Naive thymus-derived CD4-positive, alpha-beta T cell (primary cell): ENCODE results near the gene DPP8. TPM values are rescaled to one million over a fixed set of nuclear protein-coding genes. Genes with fewer than 3 reads are reported as not detected.
"Not testable (repeated sequence)": the region's sequence is repeated elsewhere in the genome, so short reads cannot be mapped to it uniquely, and the experiment has no call there.

Source experiments
- ATAC-seq: fragments of 150-1000 bp; cut with Tn5 transposase; 2 replicates; pipeline ENCODE4 v1.10.0; 2021; ENCODE audit warnings: mild to moderate bottlenecking, moderate library complexity
- CTCF ChIA-PET: fragments of 350-600 bp; sonication (Branson Sonifier 250); formaldehyde crosslinking; loops from one replicate; lab custom pipeline; 2021; ENCODE audit warnings: antibody characterized with exemption; lab: Charles Lee
- POLR2A ChIA-PET: fragments of 350-600 bp; sonication (Branson Sonifier 250); formaldehyde crosslinking; loops from one replicate; lab custom pipeline; 2021; ENCODE audit warnings: antibody characterized with exemption, inconsistent platforms; lab: Charles Lee
- DNase-seq, 9 donors: peaks; one replicate each; pipeline versions ENCODE4 v3.0.0 to v3.0.0-alpha.2; 2020 to 2022; ENCODE audit warnings: mixed read lengths in 1 of 9
- H3K27ac ChIP-seq: one replicate; pipeline ENCODE4 v1.7.0; 2013; ENCODE audit warnings: mild to moderate bottlenecking, low read depth, low read length, moderate library complexity
- H3K27me3 ChIP-seq, 2 donors: one replicate each; pipeline ENCODE4 v1.7.0; 2013; ENCODE audit warnings: low read length in 2 of 2, mild to moderate bottlenecking in 2 of 2, moderate library complexity in 2 of 2; ENCODE audit not compliant: control insufficient read depth in 2 of 2, insufficient read depth in 2 of 2
- H3K36me3 ChIP-seq, 3 experiments: 1 replicate in 2 of 3; 2 replicates in 1 of 3; pipeline ENCODE4 v1.7.0; 2013; ENCODE audit warnings: low read length in 3 of 3, mild to moderate bottlenecking in 3 of 3, moderate library complexity in 1 of 3; ENCODE audit not compliant: insufficient read depth in 3 of 3, control insufficient read depth in 2 of 3
- H3K4me1 ChIP-seq, 2 donors: one replicate each; pipeline ENCODE4 v1.7.0; 2013; ENCODE audit warnings: low read length in 2 of 2, mild to moderate bottlenecking in 2 of 2, moderate library complexity in 1 of 2; ENCODE audit not compliant: control insufficient read depth in 2 of 2, insufficient read depth in 2 of 2
- H3K4me3 ChIP-seq: 2 replicates; pipeline ENCODE4 v1.7.0; 2013; ENCODE audit warnings: mild to moderate bottlenecking, low read length
- H3K9me3 ChIP-seq, 3 experiments: 1 replicate in 2 of 3; 2 replicates in 1 of 3; pipeline ENCODE4 v1.7.0; 2013; ENCODE audit warnings: low read length in 3 of 3; ENCODE audit not compliant: control insufficient read depth in 2 of 3
- H3K27ac Mint-ChIP-seq, 9 donors: one replicate each; pipeline ENCODE4 v1.8.0; 2020 to 2022; ENCODE audit warnings: mixed read lengths in 9 of 9, mild to moderate bottlenecking in 8 of 9, moderate library complexity in 5 of 9, inconsistent platforms in 2 of 9
- H3K27me3 Mint-ChIP-seq, 5 donors: one replicate each; pipeline ENCODE4 v1.8.0; 2021 to 2022; ENCODE audit warnings: mixed read lengths in 5 of 5, mild to moderate bottlenecking in 1 of 5
- H3K36me3 Mint-ChIP-seq, 5 donors: one replicate each; pipeline ENCODE4 v1.8.0; 2020 to 2022; ENCODE audit warnings: mixed read lengths in 5 of 5, mild to moderate bottlenecking in 3 of 5, inconsistent platforms in 1 of 5
- H3K4me1 Mint-ChIP-seq, 7 donors: one replicate each; pipeline ENCODE4 v1.8.0; 2020 to 2022; ENCODE audit warnings: mixed read lengths in 7 of 7, mild to moderate bottlenecking in 3 of 7, inconsistent platforms in 1 of 7
- H3K4me3 Mint-ChIP-seq, 10 donors: one replicate each; pipeline ENCODE4 v1.8.0; 2020 to 2022; ENCODE audit warnings: mild to moderate bottlenecking in 10 of 10, mixed read lengths in 10 of 10, moderate library complexity in 6 of 10, inconsistent platforms in 2 of 10
- H3K9me3 Mint-ChIP-seq, 11 donors: one replicate each; pipeline ENCODE4 v1.8.0; 2020 to 2022; ENCODE audit warnings: mixed read lengths in 11 of 11, mild to moderate bottlenecking in 4 of 11, inconsistent platforms in 1 of 11, moderate library complexity in 1 of 11
- intact Hi-C, 2 donors: fragments of 100-400 bp; cut with micrococcal nuclease; formaldehyde crosslinking; loops; one replicate each; pipeline ENCODE4 v1.15.1; 2023
- polyA plus RNA-seq, 2 donors: library from polyadenylated mRNA; unstranded; fragments of 300-500 nt; fragmentation: Illumina TruSeq; gene quantifications; one replicate each; pipeline ENCODE4 v1.2.3, GENCODE V29; 2021
- total RNA-seq, 6 experiments: library from RNA in 5 of 6; stranded (reverse) in 5 of 6; gene quantifications; 1 replicate in 5 of 6; 2 replicates in 1 of 6; pipeline ENCODE4 v1.2.3 and lab custom pipeline; 2021 to 2026

The DPP8 gene
- total and polyA plus RNA-seq, 7 experiments from 2014 or later = 38.4 to 54.6 (median 40.8) TPM

- ChIA-PET CTCF (interaction anchor here (0.7 kb wide), 1 partner anchor 207 kb away, joined by 3 read pairs; no protein-coding TSS in a partner anchor), POLR2A (no interaction called here)
- Histone ChIP-seq H3K4me3 (no peak overlapping the region), H3K27me3 (no peaks in the 10 kb centered on the region), H3K36me3 (peaks cover 0 to 86% (median 4%) of the 10 kb centered on the region in 3 experiments), H3K27ac (no peak overlapping the region), H3K4me1 (no peaks in the 10 kb centered on the region), H3K9me3 (no peaks in the 10 kb centered on the region)
- DNase-seq (no peak), ATAC-seq (no peak)
- Mint-ChIP-seq H3K9me3 (no peaks in the 10 kb centered on the region), H3K4me3 (no peak overlapping the region), H3K36me3 (peaks cover 5 to 29% (median 16%) of the 10 kb centered on the region in 5 donors), H3K27ac (peak overlapping the region in 2 of 9 donors; percentile 67 to 77), H3K27me3 (no peaks in the 10 kb centered on the region), H3K4me1 (peaks cover 0 to 4% (median 3%) of the 10 kb centered on the region in 7 donors)
- intact Hi-C loops = no loop called here
Measured at GRCh38 chr15:65476903-65477302, 40.6 kb downstream of the DPP8 start.

- no peaks in the 10 kb centered on the region for H3K27me3 ChIP-seq
- no peak overlapping the region for H3K4me3 Mint-ChIP-seq
- ATAC-seq (no peak), DNase-seq (no peak)
- H3K4me1 ChIP-seq = no peaks in the 10 kb centered on the region
- H3K27ac ChIP-seq = no peak overlapping the region
- intact Hi-C loops = no loop called here
- no peaks in the 10 kb centered on the region for H3K9me3 ChIP-seq
- peaks cover 0 to 80% (median 14%) of the 10 kb centered on the region in 3 experiments for H3K36me3 ChIP-seq
- no peaks in the 10 kb centered on the region for H3K27me3 Mint-ChIP-seq
- H3K36me3 Mint-ChIP-seq = peaks cover 6 to 39% (median 17%) of the 10 kb centered on the region in 5 donors
- no peak overlapping the region for H3K4me3 ChIP-seq
- CTCF ChIA-PET = no interaction called here
- H3K9me3 Mint-ChIP-seq = no peaks in the 10 kb centered on the region
- H3K4me1 Mint-ChIP-seq = peaks cover 0 to 3% (median 0%) of the 10 kb centered on the region in 7 donors
- POLR2A ChIA-PET = no interaction called here
- H3K27ac Mint-ChIP-seq = no peak overlapping the region
Measured at GRCh38 chr15:65470866-65471265, 46.6 kb downstream of the DPP8 start.

DNA sequence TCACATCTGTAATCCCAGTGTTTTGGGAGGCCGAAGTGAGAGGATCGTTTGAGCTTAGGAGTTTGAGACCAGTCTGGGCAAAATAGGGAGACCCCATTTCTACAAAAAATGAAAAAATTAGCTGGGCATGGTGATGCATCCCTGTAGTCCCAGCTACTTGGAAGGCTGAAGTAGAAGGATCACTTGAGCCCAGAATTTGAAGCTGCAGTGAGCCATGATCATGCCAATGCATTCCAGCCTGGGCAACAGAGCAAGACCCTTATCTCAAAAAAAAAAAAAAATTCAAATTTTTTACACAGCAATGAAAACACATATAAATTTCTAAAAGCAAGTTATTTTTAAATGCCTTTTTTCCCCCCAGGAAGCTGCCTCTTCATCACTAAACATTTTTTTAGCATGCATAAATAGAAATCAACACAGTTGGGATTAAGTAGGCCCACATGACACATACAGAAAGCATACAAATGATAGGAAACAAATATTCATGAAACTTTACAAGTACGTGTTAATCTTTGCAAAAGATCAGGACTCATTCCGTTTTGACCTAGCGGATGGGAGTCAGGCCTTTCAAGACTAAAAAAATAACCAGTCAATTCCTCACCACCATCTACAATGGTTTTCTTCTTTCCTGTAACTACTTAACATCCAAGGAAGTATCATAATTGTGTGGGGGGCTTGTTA lies 49.1 kb downstream of the DPP8 start:
- POLR2A ChIA-PET = no interaction called here
- Mint-ChIP-seq H3K4me3 (no peak overlapping the region), H3K9me3 (no peaks in the 10 kb centered on the region), H3K4me1 (peaks cover 0 to 3% (median 0%) of the 10 kb centered on the region in 7 donors), H3K27me3 (no peaks in the 10 kb centered on the region), H3K36me3 (peaks cover 6 to 42% (median 22%) of the 10 kb centered on the region in 5 donors), H3K27ac (no peak overlapping the region)
- Histone ChIP-seq H3K4me3 (no peak overlapping the region), H3K27ac (no peak overlapping the region), H3K36me3 (peaks cover 0 to 77% (median 17%) of the 10 kb centered on the region in 3 experiments), H3K9me3 (no peaks in the 10 kb centered on the region), H3K4me1 (no peaks in the 10 kb centered on the region), H3K27me3 (no peaks in the 10 kb centered on the region)
- CTCF ChIA-PET = no interaction called here
- ATAC-seq = no peak
- intact Hi-C loops = no loop called here
- no peak for DNase-seq

GRCh38 chr15:65466901-65467300 lies 50.6 kb downstream of the DPP8 start:
- Histone ChIP-seq H3K27ac (no peak overlapping the region), H3K4me1 (no peaks in the 10 kb centered on the region), H3K36me3 (peaks cover 0 to 78% (median 20%) of the 10 kb centered on the region in 3 experiments), H3K27me3 (no peaks in the 10 kb centered on the region), H3K4me3 (no peak overlapping the region), H3K9me3 (no peaks in the 10 kb centered on the region)
- CTCF ChIA-PET = no interaction called here
- Mint-ChIP-seq H3K4me3 (no peak overlapping the region), H3K27me3 (no peaks in the 10 kb centered on the region), H3K36me3 (peaks cover 5 to 35% (median 18%) of the 10 kb centered on the region in 5 donors), H3K4me1 (peaks cover 0 to 3% (median 0%) of the 10 kb centered on the region in 7 donors), H3K9me3 (no peaks in the 10 kb centered on the region), H3K27ac (no peak overlapping the region)
- intact Hi-C loops = no loop called here
- DNase-seq = no peak
- POLR2A ChIA-PET = no interaction called here
- ATAC-seq = no peak

DNA sequence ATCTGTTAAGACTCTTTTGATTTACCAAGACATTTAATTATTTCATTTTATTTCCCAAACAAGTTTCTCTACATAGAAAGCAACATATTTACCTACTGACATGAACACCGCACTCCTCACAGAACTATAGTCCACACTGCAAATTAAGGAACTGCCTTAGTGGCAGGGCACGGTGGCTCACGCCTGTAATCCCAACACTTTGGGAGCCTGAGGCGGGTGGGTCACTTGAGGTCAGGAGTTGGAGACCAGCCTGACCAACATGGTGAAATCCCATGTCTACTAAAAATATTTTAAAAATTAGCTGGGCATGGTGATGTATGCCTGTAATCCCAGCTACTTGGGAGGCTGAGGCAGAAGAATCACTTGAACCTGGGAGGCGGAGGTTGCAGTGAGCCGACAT lies 54.4 kb downstream of the DPP8 start:
- H3K4me1 Mint-ChIP-seq, H3K4me3 ChIP-seq, DNase-seq, H3K27me3 ChIP-seq, H3K4me1 ChIP-seq, intact Hi-C loops, H3K4me3 Mint-ChIP-seq, POLR2A ChIA-PET, H3K9me3 Mint-ChIP-seq, H3K27ac Mint-ChIP-seq, CTCF ChIA-PET, H3K27ac ChIP-seq, H3K9me3 ChIP-seq, H3K27me3 Mint-ChIP-seq, ATAC-seq: not testable (repeated sequence)
- H3K36me3 ChIP-seq = peaks cover 10 to 88% (median 23%) of the 10 kb centered on the region in 3 experiments
- peaks cover 0 to 50% (median 22%) of the 10 kb centered on the region in 5 donors for H3K36me3 Mint-ChIP-seq

DNA sequence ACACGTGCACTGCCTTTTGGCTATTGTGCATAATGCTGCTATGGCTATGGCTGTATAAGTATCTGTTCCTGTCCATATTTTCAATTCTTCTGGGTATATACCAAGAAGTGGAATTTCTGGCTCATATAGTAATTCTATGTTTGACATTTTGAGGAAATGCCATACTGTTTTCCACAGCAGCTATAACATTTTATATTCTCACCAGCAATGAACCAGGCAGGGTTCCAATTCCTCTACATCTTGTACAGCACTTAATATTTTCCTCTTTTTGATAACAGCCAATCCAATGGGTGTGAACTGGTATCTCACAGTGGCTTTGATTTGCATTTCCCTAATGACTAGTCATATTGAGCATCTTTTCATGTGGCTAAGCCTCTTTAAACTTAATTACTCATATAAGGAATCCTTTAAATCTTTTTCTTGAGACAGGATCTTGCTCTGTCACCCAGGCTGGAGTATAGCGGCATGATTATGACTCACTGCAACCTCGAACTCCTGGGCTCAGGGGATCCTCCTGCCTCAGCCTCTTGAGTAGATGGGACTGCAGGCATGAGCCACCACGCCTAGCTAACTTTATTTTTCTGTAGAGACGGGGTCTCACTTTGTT lies 56.6 kb downstream of the DPP8 start:
- Mint-ChIP-seq H3K27me3 (no peaks in the 10 kb centered on the region), H3K4me1 (peaks cover 0 to 4% (median 0%) of the 10 kb centered on the region in 7 donors), H3K27ac (peak overlapping the region in 4 of 9 donors; percentile 9 to 64 (median 32)), H3K9me3 (no peaks in the 10 kb centered on the region), H3K4me3 (no peak overlapping the region), H3K36me3 (peaks cover 3 to 54% (median 26%) of the 10 kb centered on the region in 5 donors)
- intact Hi-C loops = no loop called here
- Histone ChIP-seq H3K27ac (no peak overlapping the region), H3K36me3 (peaks cover 15 to 91% (median 18%) of the 10 kb centered on the region in 3 experiments), H3K9me3 (no peaks in the 10 kb centered on the region), H3K4me3 (no peak overlapping the region), H3K4me1 (no peaks in the 10 kb centered on the region), H3K27me3 (no peaks in the 10 kb centered on the region)
- ChIA-PET POLR2A (interaction anchor here (0.6 kb wide), 1 partner anchor 124 kb away, joined by 3 read pairs; no protein-coding TSS in a partner anchor), CTCF (interaction anchor here (0.6 kb wide), 1 partner anchor 26 kb away, joined by 5 read pairs; no protein-coding TSS in a partner anchor)
- DNase-seq = peak in 1 of 9 donors; percentile 44
- no peak for ATAC-seq
